PC-9 (cell line): Measurements from ENCODE around the gene ATF7IP. TPM values are rescaled to one million over a fixed set of nuclear protein-coding genes. Genes with fewer than 3 reads are reported as not detected.

ENCODE experiments used
- BruUV-seq: library from RNA; stranded (reverse); fragments of 400-500 nt; replicated peaks from 2 replicates; lab custom pipeline; 2021; lab: Mats Ljungman, UMichigan
- CTCF ChIA-PET: fragments of 300-600 bp; sonication (Branson Sonifier 250); formaldehyde crosslinking; loops from one replicate; lab custom pipeline; 2022; ENCODE audit warnings: antibody characterized with exemption; lab: Charles Lee
- POLR2A ChIA-PET: fragments of 300-600 bp; sonication (Branson Sonifier 250); formaldehyde crosslinking; loops from one replicate; lab custom pipeline; 2022; ENCODE audit warnings: antibody characterized with exemption; ENCODE audit not compliant: unreplicated experiment; lab: Charles Lee
- DNase-seq, 2 experiments: peaks; one replicate each; pipeline versions ENCODE4 v3.0.0 to v3.0.0-alpha.2; 2015 to 2022; ENCODE audit warnings: mixed read lengths in 1 of 2
- H2AFZ ChIP-seq: fragments of 200-600 bp; sonication (generic); 2 replicates; pipeline ENCODE4 v1.8.1; 2017; ENCODE audit warnings: antibody characterized with exemption
- H3F3A ChIP-seq: fragments of 200-600 bp; sonication (generic); 2 replicates; pipeline ENCODE4 v1.8.1; 2017; ENCODE audit warnings: antibody characterized with exemption, mild to moderate bottlenecking, low read depth; ENCODE audit not compliant: insufficient read depth
- H3K27ac ChIP-seq: fragments of 200-600 bp; sonication (generic); 2 replicates; pipeline ENCODE4 v1.6.1; 2016; ENCODE audit warnings: mixed run types
- H3K27me3 ChIP-seq: fragments of 200-600 bp; sonication (generic); 2 replicates; pipeline ENCODE4 v1.6.1; 2016; ENCODE audit warnings: low read depth, mixed run types; ENCODE audit not compliant: insufficient read depth
- H3K36me3 ChIP-seq: fragments of 200-600 bp; sonication (generic); 2 replicates; pipeline ENCODE4 v1.6.1; 2016; ENCODE audit warnings: low read depth, mixed run types
- H3K4me1 ChIP-seq: fragments of 200-600 bp; sonication (generic); replicated peaks from 2 replicates; pipeline ENCODE4 v1.6.1; 2016; ENCODE audit warnings: mixed run types; ENCODE audit not compliant: insufficient read depth
- H3K4me2 ChIP-seq: fragments of 200-600 bp; sonication (generic); 2 replicates; pipeline ENCODE4 v1.6.1; 2017; ENCODE audit warnings: mixed run types
- H3K4me3 ChIP-seq: fragments of 200-600 bp; sonication (generic); 2 replicates; pipeline ENCODE4 v1.6.1; 2016; ENCODE audit warnings: mixed run types
- H3K79me2 ChIP-seq: fragments of 200-600 bp; sonication (generic); 2 replicates; pipeline ENCODE4 v1.6.1; 2017; ENCODE audit warnings: low read depth, mixed run types
- H3K9me2 ChIP-seq: fragments of 200-600 bp; sonication (generic); 2 replicates; pipeline ENCODE4 v1.8.1; 2017; ENCODE audit warnings: mild to moderate bottlenecking; ENCODE audit not compliant: insufficient read depth
- H3K9me3 ChIP-seq: fragments of 200-600 bp; sonication (generic); 2 replicates; pipeline ENCODE4 v1.8.1; 2016; ENCODE audit warnings: low read depth; ENCODE audit not compliant: insufficient read depth
- H4K20me1 ChIP-seq: fragments of 200-600 bp; sonication (generic); 2 replicates; pipeline ENCODE4 v1.8.1; 2017; ENCODE audit not compliant: insufficient read depth
- CTCF ChIP-seq: fragments of 200-600 bp; sonication (generic); conservative IDR thresholded peaks from 2 replicates; pipeline ENCODE4 v1.6.1; 2017; ENCODE audit warnings: mixed run types, antibody characterized with exemption, mild to moderate bottlenecking, moderate library complexity
- EZH2 ChIP-seq: fragments of 200-600 bp; sonication (generic); IDR thresholded peaks from 2 replicates; pipeline ENCODE4 v1.8.0; 2017; ENCODE audit warnings: antibody characterized with exemption, low read depth
- intact Hi-C: fragments of 100-400 bp; cut with micrococcal nuclease; formaldehyde crosslinking; loops from one replicate; pipeline ENCODE4 v1.10.0; 2022; ENCODE audit not compliant: unreplicated experiment
- total RNA-seq: library from RNA; stranded (reverse); gene quantifications from 2 replicates; pipeline ENCODE4 v1.2.3, GENCODE V29; 2021

The ATF7IP gene
- total RNA-seq, 1 experiment from 2014 or later = 94.7 TPM

- H3K4me1 ChIP-seq = no peaks in the 10 kb centered on the region; the same call in 1 of the 2 replicates
- 0 out of 2 replicates have a peak, but pooled peaks cover 3% of the 10 kb centered on the region for H3K9me2 ChIP-seq
- H4K20me1 ChIP-seq = peaks cover 3% of the 10 kb centered on the region; the same call in 1 of the 2 replicates
- H3K4me2 ChIP-seq = no peak overlapping the region
- intact Hi-C loops = no loop called here
- no peaks in the 10 kb centered on the region for H3K27me3 ChIP-seq
- H3F3A ChIP-seq = no peaks in the 10 kb centered on the region
- no peak for DNase-seq
- BruUV-seq = no TSS peak
- POLR2A ChIA-PET = interaction anchor here (0.6 kb wide), 1 partner anchor 1257 kb away, joined by 3 read pairs; no protein-coding TSS in a partner anchor
- H3K36me3 ChIP-seq = peaks cover 29% of the 10 kb centered on the region; the same call in 1 of the 2 replicates
- CTCF ChIA-PET = no interaction called here
- no peak overlapping the region for H3K27ac ChIP-seq
- no peak overlapping the region for H2AFZ ChIP-seq
- no peak for TF ChIP-seq CTCF
- TF ChIP-seq EZH2 = no peak
- peaks cover 5% of the 10 kb centered on the region; the same call in 1 of the 2 replicates for H3K9me3 ChIP-seq
- H3K79me2 ChIP-seq = peaks cover 61% of the 10 kb centered on the region
- no peak overlapping the region for H3K4me3 ChIP-seq
These were observed 57.2 kb downstream of the ATF7IP start for GRCh38 chr12:14422516-14423230.

- no peak for TF ChIP-seq CTCF
- TF ChIP-seq EZH2 = no peak
- no peaks in the 10 kb centered on the region for H3F3A ChIP-seq
- intact Hi-C loops = no loop called here
- H3K27me3 ChIP-seq = no peaks in the 10 kb centered on the region
- no peak overlapping the region for H3K27ac ChIP-seq
- peaks cover 37% of the 10 kb centered on the region; the same call in 1 of the 2 replicates for H3K36me3 ChIP-seq
- H3K4me1 ChIP-seq = no peaks in the 10 kb centered on the region
- H3K79me2 ChIP-seq = peaks cover 66% of the 10 kb centered on the region
- BruUV-seq = TSS peak; percentile 10
- H3K9me2 ChIP-seq = 0 out of 2 replicates have a peak, but pooled peaks cover 3% of the 10 kb centered on the region
- peaks cover 3% of the 10 kb centered on the region; the same call in 1 of the 2 replicates for H4K20me1 ChIP-seq
- CTCF ChIA-PET = no interaction called here
- DNase-seq = no peak
- H3K4me2 ChIP-seq = no peak overlapping the region
- POLR2A ChIA-PET = interaction anchor here (0.6 kb wide), 1 partner anchor 59 kb away, joined by 4 read pairs; the partner anchor contains the start of gene ATF7IP
- peaks cover 5% of the 10 kb centered on the region; the same call in 1 of the 2 replicates for H3K9me3 ChIP-seq
- H3K4me3 ChIP-seq = no peak overlapping the region
- no peak overlapping the region for H2AFZ ChIP-seq
These were observed 59.1 kb downstream of the ATF7IP start for GRCh38 chr12:14424545-14424944.

- intact Hi-C loops = no loop called here
- no peaks in the 10 kb centered on the region for H3K27me3 ChIP-seq
- ChIA-PET POLR2A (no interaction called here), CTCF (interaction anchor here (0.6 kb wide), 1 partner anchor 186 kb away, joined by 3 read pairs; no protein-coding TSS in a partner anchor)
- no peak for TF ChIP-seq EZH2
- no peak for TF ChIP-seq CTCF
- H3K4me3 ChIP-seq = no peak overlapping the region
- H3K27ac ChIP-seq = no peak overlapping the region
- 0 out of 2 replicates have a peak, but pooled peaks cover 3% of the 10 kb centered on the region for H3K9me2 ChIP-seq
- H3K4me1 ChIP-seq = no peaks in the 10 kb centered on the region
- no peak overlapping the region for H2AFZ ChIP-seq
- H3K79me2 ChIP-seq = peaks cover 79% of the 10 kb centered on the region
- peaks cover 7% of the 10 kb centered on the region; the same call in 1 of the 2 replicates for H3K9me3 ChIP-seq
- BruUV-seq = no TSS peak
- DNase-seq = no peak
- H3F3A ChIP-seq = no peaks in the 10 kb centered on the region
- H4K20me1 ChIP-seq = no peaks in the 10 kb centered on the region
- H3K36me3 ChIP-seq = peaks cover 40% of the 10 kb centered on the region; the same call in 1 of the 2 replicates
- H3K4me2 ChIP-seq = no peak overlapping the region
These were observed 61.3 kb downstream of the ATF7IP start for GRCh38 chr12:14426792-14427191.
